Measurements from ENCODE around the gene HELZ. TPM values are rescaled to one million over a fixed set of nuclear protein-coding genes. Genes with fewer than 3 reads are reported as not detected.
A peak's percentile ranks its signal among the peaks of the same experiment; 100 is the strongest.

HELZ gene
- total RNA-seq, 4 donors from 2014 or later, result 63.5 to 123 (median 87.6) TPM

- no peak for DNase-seq (ENCODE audit: low spot score)
- peak; percentile 48 for ATAC-seq (ENCODE audit: low FRiP score)
- no peak for TF ChIP-seq CTCF (IDR thresholded peaks at IDR 0.05)
Observed at GRCh38 chr17:67121316-67121891, 123.6 kb downstream of the HELZ start.

- no peak for DNase-seq (ENCODE audit: low spot score)
- no peak for ATAC-seq (ENCODE audit: low FRiP score)
- no peak for TF ChIP-seq CTCF (IDR thresholded peaks at IDR 0.05)
Observed at GRCh38 chr17:67119102-67119501, 125.9 kb downstream of the HELZ start.

GRCh38 chr17:67116045-67116575, 128.9 kb downstream of the HELZ start:
- DNase-seq (ENCODE audit: low spot score) (no peak), ATAC-seq (ENCODE audit: low FRiP score) (no peak)
- no peak for TF ChIP-seq CTCF (IDR thresholded peaks at IDR 0.05)

GRCh38 chr17:67115401-67115800, 129.6 kb downstream of the HELZ start:
- ATAC-seq (ENCODE audit: low FRiP score) (no peak), DNase-seq (ENCODE audit: low spot score) (no peak)
- TF ChIP-seq CTCF (IDR thresholded peaks at IDR 0.05), result no peak

- DNase-seq (ENCODE audit: low spot score) (no peak), ATAC-seq (ENCODE audit: low FRiP score) (no peak)
- TF ChIP-seq CTCF (IDR thresholded peaks at IDR 0.05), result no peak
Observed at GRCh38 chr17:67113486-67113885, 131.5 kb downstream of the HELZ start.

- DNase-seq (ENCODE audit: low spot score) (no peak), ATAC-seq (ENCODE audit: low FRiP score) (no peak)
- no peak for TF ChIP-seq CTCF (IDR thresholded peaks at IDR 0.05)
Observed at GRCh38 chr17:67111808-67112207, 133.2 kb downstream of the HELZ start.

- no peak for TF ChIP-seq CTCF (IDR thresholded peaks at IDR 0.05)
- ATAC-seq (ENCODE audit: low FRiP score) (no peak), DNase-seq (ENCODE audit: low spot score) (no peak)
Observed at GRCh38 chr17:67111327-67111726, 133.7 kb downstream of the HELZ start.
